Thoracic aorta (tissue), 2 donors: ENCODE data around the gene AMIGO1. TPM values are rescaled to one million over a fixed set of nuclear protein-coding genes. Genes with fewer than 3 reads are reported as not detected.

Source experiments
- ATAC-seq: fragments of 150-250 bp; one replicate; pipeline ENCODE4 v1.8.0; 2017; ENCODE audit warnings: low read depth; ENCODE audit not compliant: insufficient number of reproducible peaks, low FRiP score
- DNase-seq: peaks from one replicate; pipeline ENCODE4 v3.0.0-alpha.2; 2020; ENCODE audit warnings: low spot score
- H3K27ac ChIP-seq, 2 donors: fragments of 200-600 bp; sonication (generic); 1 replicate in 1 of 2; 2 replicates in 1 of 2; pipeline ENCODE4 v1.5.1; 2016; ENCODE audit warnings: mild to moderate bottlenecking in 2 of 2, moderate library complexity in 2 of 2
- H3K27me3 ChIP-seq: fragments of 200-600 bp; sonication (generic); replicated peaks from 2 replicates; pipeline ENCODE4 v1.6.0; 2016; ENCODE audit warnings: mild to moderate bottlenecking; ENCODE audit not compliant: insufficient read depth
- H3K36me3 ChIP-seq: fragments of 200-600 bp; sonication (generic); one replicate; pipeline ENCODE4 v1.5.1; 2016
- H3K4me1 ChIP-seq, 2 donors: fragments of 200-600 bp; sonication (generic); 1 replicate in 1 of 2; 2 replicates in 1 of 2; pipeline versions ENCODE4 v1.5.1 to v1.6.0; 2016; ENCODE audit warnings: low read depth in 2 of 2, mild to moderate bottlenecking in 1 of 2; ENCODE audit not compliant: control insufficient read depth in 1 of 2
- H3K4me3 ChIP-seq: fragments of 200-600 bp; sonication (generic); 2 replicates; pipeline ENCODE4 v1.5.1; 2016; ENCODE audit warnings: mild to moderate bottlenecking
- H3K9me3 ChIP-seq: fragments of 200-600 bp; sonication (generic); 2 replicates; pipeline ENCODE4 v1.5.1; 2016
- total RNA-seq, 2 donors: library from RNA; depleted of rRNA; stranded (reverse); fragments of >200 nt; gene quantifications; one replicate each; pipeline versions ENCODE4 v1.1.0 to v1.2.3, GENCODE V29; 2016
- TF ChIP-seq, protein P1 (sequence below): fragments of 200-600 bp; sonication (generic); IDR thresholded peaks from one replicate; pipeline ENCODE4 v1.5.1; 2019; ENCODE audit warnings: antibody characterized with exemption

The AMIGO1 gene
- total RNA-seq, 2 donors from 2014 or later, result 7.8 to 16.0 TPM

DNA sequence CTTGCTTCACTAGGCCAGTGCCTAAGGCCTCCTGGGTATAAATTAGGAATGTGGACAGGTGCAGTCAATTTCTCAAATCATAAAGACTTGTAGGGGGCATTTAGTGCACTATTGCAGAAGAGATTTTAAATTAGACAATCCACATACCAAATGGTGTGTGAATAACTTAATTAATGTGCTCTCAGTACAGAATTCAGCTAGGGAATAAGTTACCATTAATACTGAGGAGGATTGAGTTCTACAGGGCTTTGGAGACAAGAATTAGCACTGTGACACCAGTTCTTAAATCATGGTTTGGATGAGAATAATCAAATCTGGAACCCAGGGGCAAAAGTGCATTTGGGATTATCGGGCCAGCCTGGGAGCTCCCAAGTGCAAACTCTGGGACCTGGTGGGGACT lies 41.5 kb downstream of the AMIGO1 start:
- Histone ChIP-seq H3K4me3 (no peak overlapping the region), H3K27me3 (no peaks in the 10 kb centered on the region), H3K4me1 (peaks cover 0 to 11% of the 10 kb centered on the region in 2 donors), H3K36me3 (no peaks in the 10 kb centered on the region), H3K27ac (peak overlapping the region in 1 of 2 donors; percentile 53), H3K9me3 (no peaks in the 10 kb centered on the region)
- no peak for DNase-seq
- ATAC-seq, result no peak
- TF ChIP-seq, protein P1, sequence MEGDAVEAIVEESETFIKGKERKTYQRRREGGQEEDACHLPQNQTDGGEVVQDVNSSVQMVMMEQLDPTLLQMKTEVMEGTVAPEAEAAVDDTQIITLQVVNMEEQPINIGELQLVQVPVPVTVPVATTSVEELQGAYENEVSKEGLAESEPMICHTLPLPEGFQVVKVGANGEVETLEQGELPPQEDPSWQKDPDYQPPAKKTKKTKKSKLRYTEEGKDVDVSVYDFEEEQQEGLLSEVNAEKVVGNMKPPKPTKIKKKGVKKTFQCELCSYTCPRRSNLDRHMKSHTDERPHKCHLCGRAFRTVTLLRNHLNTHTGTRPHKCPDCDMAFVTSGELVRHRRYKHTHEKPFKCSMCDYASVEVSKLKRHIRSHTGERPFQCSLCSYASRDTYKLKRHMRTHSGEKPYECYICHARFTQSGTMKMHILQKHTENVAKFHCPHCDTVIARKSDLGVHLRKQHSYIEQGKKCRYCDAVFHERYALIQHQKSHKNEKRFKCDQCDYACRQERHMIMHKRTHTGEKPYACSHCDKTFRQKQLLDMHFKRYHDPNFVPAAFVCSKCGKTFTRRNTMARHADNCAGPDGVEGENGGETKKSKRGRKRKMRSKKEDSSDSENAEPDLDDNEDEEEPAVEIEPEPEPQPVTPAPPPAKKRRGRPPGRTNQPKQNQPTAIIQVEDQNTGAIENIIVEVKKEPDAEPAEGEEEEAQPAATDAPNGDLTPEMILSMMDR, result no peak

DNA sequence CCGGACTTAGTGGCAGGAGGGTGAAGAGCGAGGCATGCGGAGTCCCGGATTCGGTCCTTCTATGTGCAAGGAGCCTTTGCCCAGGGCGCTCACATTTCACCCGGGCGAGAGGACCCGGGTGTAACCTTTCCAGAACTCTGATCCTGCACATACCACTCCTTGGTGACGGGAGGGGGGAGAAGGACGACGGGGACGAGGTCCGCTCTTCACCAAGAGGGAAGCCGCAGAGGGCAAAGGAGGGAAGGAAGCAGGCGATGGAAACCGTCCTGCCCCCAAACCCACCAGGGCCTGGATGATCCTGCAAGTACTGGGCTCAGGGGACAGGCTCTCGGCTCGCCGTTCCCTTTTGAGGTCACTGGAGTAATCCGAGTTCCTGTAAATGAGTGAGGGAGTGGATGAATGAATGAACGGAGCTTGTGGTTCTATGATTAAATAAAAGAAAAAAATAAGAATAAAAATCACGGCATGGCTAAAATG lies 42.2 kb downstream of the AMIGO1 start:
- TF ChIP-seq, protein P1, result no peak
- H3K27ac ChIP-seq, result peak overlapping the region in 1 of 2 donors; percentile 53
- H3K27me3 ChIP-seq, result no peaks in the 10 kb centered on the region
- no peaks in the 10 kb centered on the region for H3K9me3 ChIP-seq
- no peak for ATAC-seq
- no peak for DNase-seq
- no peaks in the 10 kb centered on the region for H3K36me3 ChIP-seq
- H3K4me1 ChIP-seq, result peaks cover 0 to 11% of the 10 kb centered on the region in 2 donors
- H3K4me3 ChIP-seq, result peak overlapping the region; percentile 84

DNA sequence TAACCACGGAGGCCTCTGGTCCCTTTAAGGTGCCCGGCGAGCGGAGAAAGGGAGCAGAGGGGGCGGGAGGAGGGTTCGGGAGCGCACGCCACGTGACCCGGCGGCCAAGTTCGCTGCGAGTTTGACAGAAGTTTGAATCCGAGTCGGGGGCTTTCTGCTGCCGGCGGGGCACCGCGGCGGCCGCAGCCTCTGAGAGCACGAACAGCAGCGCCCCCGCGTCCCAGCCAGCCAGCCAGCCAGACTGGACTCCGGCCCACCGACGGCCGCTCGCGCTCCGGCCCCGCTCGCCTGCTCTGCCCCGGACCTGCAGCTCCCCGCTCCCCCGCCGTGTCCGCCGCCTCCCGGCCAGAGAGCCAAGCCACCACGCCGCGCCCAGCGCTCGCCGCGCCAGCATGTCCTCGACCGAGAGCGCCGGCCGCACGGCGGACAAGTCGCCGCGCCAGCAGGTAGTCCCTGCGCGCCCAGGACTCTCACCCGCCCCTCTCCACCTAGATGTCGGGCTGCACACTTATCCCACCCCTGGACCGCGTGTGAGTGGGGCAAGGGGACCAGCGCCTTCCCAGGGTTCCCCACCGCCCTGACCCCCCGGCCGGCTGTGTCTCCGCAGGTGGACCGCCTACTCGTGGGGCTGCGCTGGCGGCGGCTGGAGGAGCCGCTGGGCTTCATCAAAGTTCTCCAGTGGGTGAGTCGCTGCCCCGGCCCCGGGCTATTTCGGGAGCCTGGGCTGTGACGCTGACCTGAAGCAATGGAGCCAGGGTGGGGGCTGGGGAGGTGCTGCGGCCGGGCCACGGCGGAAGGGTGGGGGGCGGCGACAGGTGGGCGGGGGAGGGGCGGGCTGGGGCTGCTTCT lies 42.9 kb downstream of the AMIGO1 start, which contains the start of gene SYPL2:
SYPL2 (plus strand) TSS at position 95 of the 849 bp plus-strand sequence; CDS start at position 393, 298 bp downstream.
- Histone ChIP-seq H3K4me1 (peaks cover 0 to 11% of the 10 kb centered on the region in 2 donors), H3K27me3 (no peaks in the 10 kb centered on the region), H3K9me3 (no peaks in the 10 kb centered on the region), H3K27ac (peak within 1 kb of the TSS; percentile 51 to 62), H3K4me3 (peak within 1 kb of the TSS; percentile 84), H3K36me3 (no peaks in the 10 kb centered on the region)
- ATAC-seq, result peak; percentile 33
- DNase-seq, result no peak
- TF ChIP-seq, protein P1, result no peak

DNA sequence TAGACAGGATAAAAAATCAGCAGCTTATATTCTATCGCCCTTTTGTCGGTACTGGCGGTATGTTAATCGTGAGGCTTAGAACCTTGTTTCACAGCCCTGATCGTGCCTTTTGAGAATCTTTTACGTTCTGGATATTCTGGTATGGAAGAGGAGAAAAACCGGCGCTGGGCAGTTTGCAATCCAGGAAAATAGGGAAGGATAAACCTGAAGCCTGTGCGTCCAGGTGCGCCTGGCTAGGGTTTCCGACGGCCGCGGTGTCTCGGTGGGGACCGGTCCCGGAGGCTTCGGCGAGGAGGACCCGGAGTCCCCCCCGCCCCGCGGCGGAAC lies 43.4 kb downstream of the AMIGO1 start:
- H3K27ac ChIP-seq, result peak overlapping the region; percentile 51 to 62
- no peaks in the 10 kb centered on the region for H3K36me3 ChIP-seq
- DNase-seq (no peak), ATAC-seq (no peak)
- H3K9me3 ChIP-seq, result no peaks in the 10 kb centered on the region
- peaks cover 0 to 11% of the 10 kb centered on the region in 2 donors for H3K4me1 ChIP-seq
- peak overlapping the region; percentile 84 for H3K4me3 ChIP-seq
- H3K27me3 ChIP-seq, result no peaks in the 10 kb centered on the region
- TF ChIP-seq, protein P1, result no peak

DNA sequence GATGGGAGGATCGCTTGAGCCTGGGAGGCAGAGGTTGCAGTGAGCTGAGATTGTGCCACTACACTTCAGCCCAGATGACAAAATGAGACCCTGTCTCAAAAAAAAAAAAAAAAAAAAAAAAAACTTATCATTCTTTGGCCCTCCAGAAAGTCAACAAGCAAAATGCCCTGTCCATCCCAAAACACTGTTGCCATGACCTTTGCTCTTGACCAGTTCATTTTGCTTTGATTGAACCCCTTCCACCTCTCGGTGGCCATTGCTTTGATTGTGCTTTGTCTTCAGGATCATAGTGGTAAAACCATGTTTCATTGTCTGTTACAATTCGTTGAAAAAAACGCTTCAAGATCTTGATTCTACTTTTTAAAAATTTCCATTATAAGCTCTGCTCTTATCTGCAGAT lies 51.7 kb downstream of the AMIGO1 start:
- Histone ChIP-seq H3K9me3 (no peaks in the 10 kb centered on the region), H3K36me3 (no peaks in the 10 kb centered on the region), H3K27me3 (no peaks in the 10 kb centered on the region), H3K4me3 (no peak overlapping the region), H3K4me1 (no peaks in the 10 kb centered on the region), H3K27ac (no peak overlapping the region)
- DNase-seq (no peak), ATAC-seq (no peak)
- TF ChIP-seq, protein P1, result no peak
